GM10248 (cell line): ENCODE data around the gene EMP3.
"Not testable (repeated sequence)": the region's sequence is repeated elsewhere in the genome, so short reads cannot be mapped to it uniquely, and the experiment has no call there.

Experiments used
- CTCF ChIA-PET: fragments of 300-600 bp; sonication (Branson Sonifier 250); formaldehyde crosslinking; extraction: SDS; loops from one replicate; lab custom pipeline; 2021; ENCODE audit warnings: antibody characterized with exemption; lab: Yijun Ruan, JAX
- POLR2A ChIA-PET: fragments of 350-650 bp; sonication (Branson Sonifier 250); formaldehyde crosslinking; extraction: SDS; loops from one replicate; lab custom pipeline; 2020; ENCODE audit warnings: antibody characterized with exemption; lab: Yijun Ruan, JAX
- DNase-seq: peaks from one replicate; pipeline ENCODE4 v3.0.0; 2012; ENCODE audit errors: extremely low spot score
- TF ChIP-seq, protein P1 (sequence below): IDR thresholded peaks from 2 replicates; pipeline ENCODE4 v1.5.1; 2012; ENCODE audit warnings: mild to moderate bottlenecking, low read depth; ENCODE audit errors: extremely low read depth, missing control alignments, control extremely low read depth

The EMP3 gene

GRCh38 chr19:48301886-48302599 is 23.3 kb upstream of the EMP3 start:
- TF ChIP-seq, protein P1, sequence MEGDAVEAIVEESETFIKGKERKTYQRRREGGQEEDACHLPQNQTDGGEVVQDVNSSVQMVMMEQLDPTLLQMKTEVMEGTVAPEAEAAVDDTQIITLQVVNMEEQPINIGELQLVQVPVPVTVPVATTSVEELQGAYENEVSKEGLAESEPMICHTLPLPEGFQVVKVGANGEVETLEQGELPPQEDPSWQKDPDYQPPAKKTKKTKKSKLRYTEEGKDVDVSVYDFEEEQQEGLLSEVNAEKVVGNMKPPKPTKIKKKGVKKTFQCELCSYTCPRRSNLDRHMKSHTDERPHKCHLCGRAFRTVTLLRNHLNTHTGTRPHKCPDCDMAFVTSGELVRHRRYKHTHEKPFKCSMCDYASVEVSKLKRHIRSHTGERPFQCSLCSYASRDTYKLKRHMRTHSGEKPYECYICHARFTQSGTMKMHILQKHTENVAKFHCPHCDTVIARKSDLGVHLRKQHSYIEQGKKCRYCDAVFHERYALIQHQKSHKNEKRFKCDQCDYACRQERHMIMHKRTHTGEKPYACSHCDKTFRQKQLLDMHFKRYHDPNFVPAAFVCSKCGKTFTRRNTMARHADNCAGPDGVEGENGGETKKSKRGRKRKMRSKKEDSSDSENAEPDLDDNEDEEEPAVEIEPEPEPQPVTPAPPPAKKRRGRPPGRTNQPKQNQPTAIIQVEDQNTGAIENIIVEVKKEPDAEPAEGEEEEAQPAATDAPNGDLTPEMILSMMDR, result no peak
- ChIA-PET CTCF (interaction anchor here (0.9 kb wide), 1 partner anchor 12 kb away, joined by 4 read pairs; no protein-coding TSS in a partner anchor), POLR2A (no interaction called here)
- no peak for DNase-seq

- CTCF ChIA-PET, result interaction anchor here (0.9 kb wide), 1 partner anchor 12 kb away, joined by 4 read pairs; no protein-coding TSS in a partner anchor
- TF ChIP-seq, protein P1, result no peak
- POLR2A ChIA-PET, result no interaction called here
- DNase-seq, result no peak
Observed at GRCh38 chr19:48302600-48302959, 22.8 kb upstream of the EMP3 start.

DNA sequence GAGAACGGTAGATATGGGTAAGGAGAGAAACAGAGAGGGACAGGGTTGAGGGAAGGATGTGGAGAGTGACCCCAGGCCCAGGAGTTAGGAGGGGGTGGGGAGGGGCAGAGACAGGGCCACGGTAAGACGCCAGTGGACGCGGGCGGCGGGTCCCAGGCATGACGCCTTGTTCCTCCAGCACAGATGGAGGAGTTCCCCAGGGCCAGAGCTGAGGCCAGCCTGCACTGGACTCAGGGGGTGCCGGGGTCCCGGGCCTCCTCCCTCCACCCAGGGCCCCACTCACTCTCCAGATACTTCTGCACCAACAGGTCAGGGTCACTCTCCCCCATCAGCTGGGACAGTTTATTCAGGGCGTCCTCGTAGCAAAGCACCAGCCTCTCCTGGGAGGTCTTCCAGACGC is 22.0 kb upstream of the EMP3 start:
- POLR2A ChIA-PET, result no interaction called here
- CTCF ChIA-PET, result no interaction called here
- TF ChIP-seq, protein P1, result no peak
- no peak for DNase-seq

DNA sequence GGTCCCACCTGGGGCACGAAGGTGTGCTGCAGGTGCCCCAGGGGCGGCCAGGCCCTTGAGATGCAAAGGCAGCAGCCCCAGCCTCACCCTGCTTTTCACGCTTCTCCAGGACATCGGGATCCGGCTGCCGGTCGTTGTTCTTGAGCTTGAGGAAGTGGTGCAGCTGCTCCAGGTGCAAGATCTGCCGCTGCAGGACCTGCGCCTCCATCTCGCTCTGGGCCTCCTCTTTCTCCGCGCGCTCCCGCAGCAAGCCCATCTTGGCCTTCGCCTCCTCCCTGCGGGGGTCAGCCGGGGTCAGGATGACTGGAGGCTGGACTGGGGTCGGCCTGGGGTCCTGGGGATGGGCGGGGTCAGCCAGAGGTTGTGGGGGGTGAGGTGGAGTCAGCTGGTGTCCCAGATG is 21.5 kb upstream of the EMP3 start:
- no peak for DNase-seq
- POLR2A ChIA-PET, result no interaction called here
- CTCF ChIA-PET, result no interaction called here
- TF ChIP-seq, protein P1, result no peak

GRCh38 chr19:48308631-48309586 is 16.4 kb upstream of the EMP3 start:
- CTCF ChIA-PET, result interaction anchor here (0.9 to 1.4 kb wide), 6 partner anchors 9 to 279 kb away, joined by 3 to 5 read pairs (median 4); no protein-coding TSS in a partner anchor
- TF ChIP-seq, protein P1, result peak; percentile 10
- DNase-seq, result no peak
- POLR2A ChIA-PET, result no interaction called here

DNA sequence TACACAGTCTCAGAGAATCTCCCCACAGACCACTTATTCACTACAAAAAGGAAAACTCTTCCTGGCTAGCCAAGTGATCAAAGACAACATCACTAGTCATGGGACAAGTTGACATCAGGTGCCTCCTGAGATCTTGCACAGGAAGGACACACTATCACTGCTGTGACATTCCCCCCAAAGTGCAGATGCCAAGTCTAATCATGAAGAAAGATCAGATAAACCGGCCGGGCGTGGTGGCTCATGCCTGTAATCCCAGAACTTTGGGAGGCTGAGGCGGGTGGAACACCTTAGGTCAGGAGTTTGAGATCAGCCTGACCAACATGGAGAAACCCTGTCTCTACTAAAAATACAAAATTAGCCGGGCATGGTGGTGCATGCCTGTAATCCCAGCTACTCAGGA is 15.6 kb upstream of the EMP3 start:
- CTCF ChIA-PET, result interaction anchor here (0.9 to 1.2 kb wide), 3 partner anchors 9 to 38 kb away, joined by 3 to 4 read pairs (median 3); no protein-coding TSS in a partner anchor
- DNase-seq, POLR2A ChIA-PET: not testable (repeated sequence)

- DNase-seq, result no peak
- POLR2A ChIA-PET, result no interaction called here
- CTCF ChIA-PET, result no interaction called here
- TF ChIP-seq, protein P1, result no peak
Observed at GRCh38 chr19:48310227-48310626, 15.1 kb upstream of the EMP3 start.
